Erythroblast (primary cell): Measurements from ENCODE around the gene HEBP2.

Source experiments
- GATA1 ChIP-seq: IDR thresholded peaks from 2 replicates; pipeline ENCODE4 v1.6.1; 2011; ENCODE audit warnings: low read depth, mild to moderate bottlenecking, control low read depth, low read length, moderate library complexity
- POLR2A ChIP-seq: IDR thresholded peaks from 2 replicates; pipeline ENCODE4 v1.6.1; 2011; ENCODE audit warnings: mild to moderate bottlenecking, low read length

DNA sequence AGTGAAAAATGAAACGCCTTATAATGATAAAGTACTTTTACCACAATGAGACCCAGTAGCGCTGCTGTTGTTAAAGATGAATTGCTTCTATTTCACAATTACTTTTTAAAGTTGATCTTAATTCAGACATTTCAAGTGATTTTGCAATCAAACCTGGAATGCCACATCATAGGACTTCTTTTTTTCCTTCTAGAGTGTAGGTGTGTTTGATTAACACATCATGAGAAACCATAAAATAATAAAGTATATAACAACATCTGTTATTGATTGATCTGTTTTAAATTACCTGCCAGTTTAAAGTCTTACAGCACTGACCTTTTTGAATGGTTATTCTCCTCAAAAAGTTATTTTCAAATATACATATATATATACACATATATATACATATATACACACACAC is 38.6 kb downstream of the HEBP2 start:
- TF ChIP-seq POLR2A, result no peak
- no peak for TF ChIP-seq GATA1
